GM19043 (cell line): Measurements from ENCODE around the gene LPO.
A peak's percentile ranks its signal among the peaks of the same experiment; 100 is the strongest.

Experiments
- ATAC-seq: cut with Tn5 transposase; IDR thresholded peaks from one replicate; pipeline ENCODE4 v1.9.1; 2021; ENCODE audit warnings: low read depth; ENCODE audit not compliant: unreplicated experiment

Gene LPO

DNA sequence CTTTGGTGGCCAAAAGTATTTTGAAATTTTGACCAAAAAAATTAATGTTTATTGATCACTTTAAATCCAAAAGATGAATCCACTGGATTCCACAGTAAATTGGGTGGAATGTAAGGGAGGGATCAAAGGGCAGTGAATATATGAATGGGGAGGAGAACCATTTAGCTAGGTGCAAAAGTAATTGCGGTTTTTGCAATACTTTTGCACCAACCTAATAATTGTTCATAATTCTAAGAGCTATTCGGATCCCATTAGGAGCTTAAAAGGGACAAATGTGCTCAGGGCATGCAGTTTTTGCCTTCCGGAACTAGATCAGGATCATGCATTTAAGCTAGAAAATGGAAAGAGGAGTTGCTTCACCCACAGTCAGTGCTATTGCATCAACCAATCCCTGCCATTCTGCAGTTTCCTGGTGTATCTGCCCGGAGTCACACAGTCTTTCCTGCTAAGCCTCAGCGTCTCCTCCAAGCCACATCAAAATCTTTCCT lies at the start of gene LPO:
Gene LPO, plus strand, starts transcription at position 438 of the 488 bp plus-strand sequence. CDS start 4,396 bp downstream, outside the sequence.
- ATAC-seq = no peak

DNA sequence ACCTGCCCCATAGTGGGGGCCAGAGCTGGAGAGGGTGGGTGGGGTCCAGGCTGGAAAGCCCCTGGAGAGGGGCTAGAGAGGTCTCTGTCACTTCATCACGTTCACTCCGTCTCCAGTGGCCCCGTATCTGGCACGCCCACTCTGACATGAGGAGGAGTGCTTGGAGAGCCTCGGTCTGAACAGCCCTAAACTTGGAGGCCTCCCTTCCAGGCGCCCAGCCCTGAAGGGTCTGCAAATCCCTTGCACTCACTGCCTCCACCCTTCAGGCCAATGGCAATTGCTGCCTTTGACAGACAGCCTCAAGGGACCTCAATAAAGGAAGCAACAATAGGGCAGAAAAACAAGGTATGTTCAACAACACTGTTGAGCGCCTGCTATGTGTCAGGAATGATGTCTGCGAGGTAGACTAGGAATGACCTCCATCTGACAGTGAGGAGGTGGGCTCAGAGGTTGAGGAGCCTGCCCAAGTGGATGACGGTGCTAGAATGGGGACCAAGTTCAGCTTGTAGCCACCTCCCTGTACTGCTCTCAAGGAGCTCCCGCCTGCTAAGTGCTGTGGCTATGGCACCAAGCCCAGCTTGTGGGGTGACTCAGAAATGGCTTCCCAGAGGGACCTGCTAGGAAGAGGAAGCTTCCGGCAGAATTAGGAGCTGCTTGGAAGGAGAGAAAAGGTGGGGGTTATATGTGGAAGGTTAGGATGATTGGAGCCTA lies 48.8 kb upstream of the LPO start:
- ATAC-seq = no peak

DNA sequence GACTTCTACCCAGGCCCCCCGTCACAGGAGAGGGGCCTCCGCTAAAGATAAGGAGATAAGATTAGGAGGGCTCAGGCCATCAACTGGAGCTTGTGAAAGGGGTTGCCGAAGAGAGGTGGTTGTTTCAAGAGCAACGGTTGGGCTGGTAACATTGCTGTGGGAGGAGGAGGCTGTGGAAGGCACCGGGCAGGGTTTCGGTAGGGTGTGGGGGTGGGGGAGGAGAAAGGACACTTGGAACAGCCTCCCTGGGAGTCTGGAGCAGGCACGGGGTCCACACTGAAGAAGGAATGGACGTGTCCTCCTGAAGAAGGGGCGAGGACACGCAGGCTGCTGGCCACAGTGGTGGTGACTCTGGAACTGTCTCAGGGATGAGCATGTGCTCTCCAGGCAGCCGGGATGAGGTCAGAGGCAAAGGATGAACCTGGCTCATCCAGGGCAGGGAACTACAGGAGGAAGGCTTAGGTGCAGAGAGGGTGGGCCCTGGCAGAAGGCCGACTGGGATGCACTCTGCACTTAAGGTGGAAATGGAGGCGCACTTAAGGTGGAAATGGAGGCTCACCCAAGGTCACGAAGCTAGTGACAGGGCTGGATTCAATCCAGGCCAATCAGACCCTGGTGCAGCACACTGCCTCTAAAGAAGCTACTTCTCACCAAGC lies 47.0 kb upstream of the LPO start:
- ATAC-seq = no peak

DNA sequence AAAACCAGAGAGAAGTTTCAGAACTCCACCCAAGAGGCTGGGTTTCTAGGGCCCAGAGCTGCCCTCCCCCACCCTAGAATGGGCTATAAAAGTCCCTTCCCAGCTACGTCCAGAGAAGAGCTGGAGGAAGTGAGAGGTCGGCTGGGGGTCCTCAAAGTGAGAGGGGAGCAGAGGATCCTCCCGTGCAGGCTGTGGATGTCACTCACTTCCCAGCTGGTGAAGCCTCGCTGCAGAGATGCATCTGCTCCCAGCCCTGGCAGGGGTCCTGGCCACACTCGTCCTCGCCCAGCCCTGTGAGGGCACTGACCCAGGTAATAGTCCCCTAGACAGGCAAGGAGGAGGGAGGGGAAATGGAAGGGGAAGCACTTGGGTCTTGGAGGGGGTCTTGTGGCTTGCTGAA lies 45.8 kb upstream of the LPO start, which contains the start of gene EPX:
Gene EPX, plus strand, starts transcription at position 115 of the 400 bp plus-strand sequence. Its CDS starts 121 bp downstream, at position 236.
- no peak for ATAC-seq

DNA sequence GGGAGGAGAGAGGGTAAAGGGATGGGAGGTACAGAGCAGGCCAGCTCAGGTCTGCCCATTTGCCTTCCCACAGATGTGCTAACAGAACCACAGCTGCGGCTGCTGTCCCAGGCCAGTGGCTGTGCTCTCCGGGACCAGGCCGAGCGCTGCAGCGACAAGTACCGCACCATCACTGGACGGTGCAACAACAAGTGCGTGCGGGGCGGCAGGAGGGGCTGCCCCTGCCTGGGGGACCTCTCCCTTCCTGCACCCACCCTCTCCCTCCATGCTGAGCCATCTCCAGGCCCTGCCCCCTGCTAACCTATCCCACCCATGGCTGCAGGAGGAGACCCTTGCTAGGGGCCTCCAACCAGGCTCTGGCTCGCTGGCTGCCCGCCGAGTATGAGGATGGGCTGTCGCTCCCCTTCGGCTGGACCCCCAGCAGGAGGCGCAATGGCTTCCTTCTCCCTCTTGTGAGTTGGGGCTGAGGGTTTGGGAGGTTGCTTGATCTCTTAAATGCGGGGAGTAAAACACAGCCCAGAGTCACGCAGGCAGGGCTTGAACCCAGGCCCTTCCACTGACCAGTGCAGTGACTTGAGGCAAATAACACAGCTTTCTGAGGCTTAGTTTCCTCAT lies 44.6 kb upstream of the LPO start:
- no peak for ATAC-seq

DNA sequence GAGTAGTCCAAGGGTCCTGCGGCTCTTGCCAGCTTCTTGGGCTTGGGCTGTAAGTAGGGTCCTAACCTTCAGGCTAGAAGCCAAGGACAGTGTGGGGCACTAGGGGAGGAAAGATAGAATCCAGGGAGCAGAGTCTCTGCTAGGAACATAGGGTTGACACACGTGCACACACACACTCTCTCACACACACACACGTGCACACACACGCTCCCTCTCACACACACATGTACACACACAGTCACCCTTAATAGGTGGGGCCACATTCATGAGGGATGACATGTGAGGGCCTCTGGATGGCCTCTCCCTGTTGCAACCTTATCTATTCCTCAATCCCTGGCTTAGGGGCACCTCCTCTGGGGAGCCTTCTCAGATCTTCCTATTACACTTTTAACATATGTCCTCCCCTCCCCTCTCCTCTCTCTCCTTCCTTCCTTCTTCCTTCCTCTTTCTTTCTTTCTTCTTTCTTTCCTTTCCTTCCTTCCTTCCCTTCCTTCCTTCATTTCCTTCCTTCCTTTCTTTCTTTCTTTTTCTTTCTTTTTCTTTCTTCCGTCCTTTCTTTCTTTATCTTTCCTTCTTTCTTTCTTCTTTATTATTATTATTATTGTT lies 42.8 kb upstream of the LPO start:
- ATAC-seq = no peak

DNA sequence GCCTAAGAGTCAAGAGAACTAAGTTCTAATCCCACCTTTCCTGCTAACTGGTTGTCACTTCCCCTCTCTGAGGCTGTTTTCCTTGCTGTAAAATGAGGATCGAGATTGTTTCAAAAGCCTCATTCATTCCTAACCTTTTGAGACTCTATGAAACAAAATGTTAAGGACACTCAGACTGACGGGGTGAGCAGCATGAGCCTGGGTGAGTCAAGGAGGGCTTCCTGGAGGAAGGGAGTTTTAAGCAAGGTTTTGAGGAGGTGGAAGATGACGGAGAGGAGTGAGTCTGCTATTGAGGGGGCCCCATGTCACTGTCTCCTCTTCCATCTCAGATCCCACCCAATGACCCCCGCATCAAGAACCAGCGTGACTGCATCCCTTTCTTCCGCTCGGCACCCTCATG lies 41.8 kb upstream of the LPO start:
- no peak for ATAC-seq

DNA sequence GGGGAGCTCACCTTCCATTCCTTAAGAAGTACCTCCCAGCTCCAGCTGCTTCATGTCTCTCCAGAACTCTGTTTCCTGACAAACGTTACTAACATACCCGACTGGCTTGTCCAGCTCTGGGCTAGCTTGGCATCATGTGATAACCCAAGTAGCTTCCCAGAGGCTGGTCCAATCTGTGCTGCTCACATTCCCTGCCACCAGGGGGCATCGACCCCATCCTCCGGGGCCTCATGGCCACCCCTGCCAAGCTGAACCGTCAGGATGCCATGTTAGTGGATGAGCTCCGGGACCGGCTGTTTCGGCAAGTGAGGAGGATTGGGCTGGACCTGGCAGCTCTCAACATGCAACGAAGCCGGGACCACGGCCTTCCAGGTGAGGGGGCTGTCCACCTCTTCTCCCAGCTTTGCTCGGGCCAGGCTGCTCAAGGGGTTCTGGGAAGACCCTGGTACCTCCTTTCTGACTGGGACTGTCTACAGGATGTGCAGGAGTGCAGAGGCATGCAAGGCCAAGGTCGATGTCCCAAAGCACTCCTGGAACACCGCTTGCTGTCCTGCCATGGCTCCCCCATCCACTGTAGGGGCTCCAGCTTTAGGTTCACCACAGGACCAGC lies 38.3 kb upstream of the LPO start:
- no peak for ATAC-seq

DNA sequence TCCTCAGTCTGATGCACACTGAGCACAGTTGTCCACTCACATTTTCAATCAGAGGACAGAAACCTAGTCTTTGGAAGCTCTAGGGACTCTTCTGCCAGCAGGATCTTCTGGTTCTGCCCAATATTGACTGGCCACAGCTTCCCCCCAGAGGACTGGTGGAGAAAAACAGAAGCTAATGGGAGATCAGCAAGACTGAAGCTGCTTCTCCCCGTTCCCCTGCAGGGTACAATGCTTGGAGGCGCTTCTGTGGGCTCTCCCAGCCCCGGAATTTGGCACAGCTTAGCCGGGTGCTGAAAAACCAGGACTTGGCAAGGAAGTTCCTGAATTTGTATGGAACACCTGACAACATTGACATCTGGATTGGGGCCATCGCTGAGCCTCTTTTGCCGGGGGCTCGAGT lies 35.5 kb upstream of the LPO start:
- no peak for ATAC-seq

DNA sequence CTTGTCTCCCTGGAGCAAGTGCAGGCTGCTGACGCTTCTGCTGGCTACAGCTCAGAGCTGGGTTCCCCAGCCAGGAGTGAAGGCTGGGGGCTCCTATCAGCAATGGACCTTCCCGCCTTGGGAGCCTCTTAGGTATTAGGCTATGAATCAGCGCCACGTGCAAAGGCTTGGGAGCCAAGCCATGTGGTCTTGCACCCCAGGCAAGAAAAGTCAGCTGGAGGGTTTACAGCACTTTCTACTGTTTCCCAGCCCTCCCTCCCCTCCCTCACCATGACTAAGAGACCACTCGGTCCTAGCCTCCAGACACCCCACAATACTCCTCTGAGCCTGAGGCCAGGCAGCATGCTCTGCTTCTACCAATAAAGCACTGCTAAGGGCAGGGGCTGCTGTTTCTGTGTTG lies 33.6 kb upstream of the LPO start:
- ATAC-seq = no peak

DNA sequence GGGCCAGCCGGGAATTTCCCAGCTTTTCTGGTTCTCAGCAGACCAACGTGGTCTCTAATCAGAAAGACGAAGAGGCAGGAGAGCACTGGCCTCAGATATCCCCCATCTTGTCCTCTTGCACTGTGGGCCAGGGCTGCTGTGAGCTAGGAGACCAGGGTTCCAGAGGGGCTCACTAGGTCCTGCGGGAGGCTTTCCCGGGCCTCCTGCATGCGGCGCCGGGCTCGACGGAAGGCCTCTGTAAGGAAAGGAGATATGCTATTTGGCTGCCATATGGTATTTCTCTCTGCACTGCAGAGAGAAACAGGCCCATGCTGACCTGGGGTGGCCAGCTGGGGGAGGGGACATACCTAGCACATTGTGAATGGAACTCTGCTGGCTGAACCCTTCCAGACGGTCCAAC lies 32.4 kb upstream of the LPO start:
- no peak for ATAC-seq

DNA sequence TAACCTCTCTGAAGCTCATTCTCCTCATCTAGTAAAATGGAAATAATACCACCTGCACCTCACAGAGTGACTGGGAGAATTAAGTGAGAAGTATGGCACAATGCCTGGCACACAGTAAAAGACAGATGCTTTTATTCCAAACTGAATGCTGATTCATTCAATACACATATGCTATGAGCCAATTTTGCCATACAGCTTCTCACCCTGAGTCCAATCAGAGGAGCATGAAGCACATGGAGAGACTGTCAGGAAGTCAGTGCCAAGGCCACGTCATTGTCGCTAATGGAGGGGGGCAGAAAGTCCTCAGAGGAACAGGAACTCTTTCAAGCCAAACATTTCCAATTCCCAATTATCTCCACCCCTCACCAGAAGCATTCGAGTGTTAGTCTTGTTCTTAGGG lies 30.9 kb upstream of the LPO start:
- ATAC-seq = no peak

DNA sequence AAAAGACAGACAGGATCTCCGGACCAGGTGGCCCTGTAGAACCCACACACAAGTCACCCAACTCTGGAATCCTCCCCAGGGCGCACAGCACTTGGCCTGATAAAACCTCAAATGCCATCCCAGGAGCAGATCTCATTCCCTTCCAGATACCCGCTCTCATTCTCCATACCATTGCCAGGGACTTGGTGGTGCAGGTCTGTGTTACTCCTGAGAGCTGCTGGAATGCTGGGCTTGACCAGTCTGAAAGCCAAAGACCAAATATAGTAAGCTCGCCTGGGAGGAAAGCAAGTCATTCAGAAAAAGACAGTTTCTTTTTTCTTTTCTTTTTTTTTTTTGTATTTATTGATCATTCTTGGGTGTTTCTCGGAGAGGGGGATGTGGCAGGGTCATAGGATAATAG lies 30.0 kb upstream of the LPO start:
- ATAC-seq = no peak

DNA sequence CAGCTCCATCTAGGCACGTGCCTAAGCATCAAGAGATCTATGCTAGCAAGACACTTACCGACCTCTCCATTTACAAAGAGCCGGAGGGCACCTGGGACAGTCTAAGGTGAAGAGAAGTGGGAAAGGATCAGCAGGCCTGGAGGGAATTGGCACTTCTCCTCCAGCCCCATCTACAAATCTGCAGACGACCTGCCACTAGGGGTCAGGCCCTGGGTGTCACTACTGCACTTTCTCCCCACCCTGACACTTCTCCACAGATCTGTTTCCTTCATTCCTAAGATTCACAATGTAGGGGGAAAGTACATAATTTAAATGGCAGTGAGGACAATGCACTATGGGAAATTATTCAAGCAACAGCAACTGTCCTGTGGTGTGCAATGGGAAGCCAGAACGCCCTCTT lies 27.5 kb upstream of the LPO start:
- ATAC-seq = no peak

DNA sequence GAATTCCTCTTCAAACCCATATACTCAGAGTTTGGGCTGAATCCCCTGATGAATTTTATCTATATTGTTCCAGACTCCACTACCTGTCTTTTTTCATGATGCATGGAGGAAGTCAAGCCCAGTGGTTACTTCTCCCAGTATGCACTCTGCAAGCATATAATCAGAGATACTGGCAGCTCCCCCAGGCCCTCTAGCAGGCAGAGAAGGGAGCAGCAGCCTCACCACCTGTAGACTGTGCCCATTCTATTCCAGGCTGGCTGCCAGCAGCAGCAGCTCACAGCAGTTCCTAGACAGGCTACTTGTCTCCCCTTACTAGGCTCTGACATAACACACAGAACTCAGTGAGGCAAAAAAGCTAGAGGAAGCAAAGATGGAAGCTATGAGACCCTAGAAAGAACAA lies 22.7 kb upstream of the LPO start:
- no peak for ATAC-seq

DNA sequence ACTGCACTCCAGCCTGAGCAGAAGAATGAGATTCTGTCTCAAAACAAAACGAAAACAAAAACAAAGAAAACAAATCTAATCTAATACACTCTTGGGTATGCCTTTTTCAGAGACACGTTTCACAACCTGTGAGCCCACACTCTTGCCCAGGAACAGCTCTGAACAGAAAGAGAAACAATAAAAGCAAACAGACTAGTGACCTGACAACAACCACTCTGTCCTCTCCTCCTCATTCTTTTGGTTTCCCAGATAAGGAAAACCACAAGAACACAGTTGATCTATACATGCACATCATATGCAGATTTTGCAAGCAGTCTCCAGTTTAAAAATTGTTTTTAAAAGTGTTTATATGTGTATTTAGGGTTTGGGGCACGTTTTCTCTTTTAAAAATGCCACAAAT lies 20.6 kb upstream of the LPO start:
- no peak for ATAC-seq

DNA sequence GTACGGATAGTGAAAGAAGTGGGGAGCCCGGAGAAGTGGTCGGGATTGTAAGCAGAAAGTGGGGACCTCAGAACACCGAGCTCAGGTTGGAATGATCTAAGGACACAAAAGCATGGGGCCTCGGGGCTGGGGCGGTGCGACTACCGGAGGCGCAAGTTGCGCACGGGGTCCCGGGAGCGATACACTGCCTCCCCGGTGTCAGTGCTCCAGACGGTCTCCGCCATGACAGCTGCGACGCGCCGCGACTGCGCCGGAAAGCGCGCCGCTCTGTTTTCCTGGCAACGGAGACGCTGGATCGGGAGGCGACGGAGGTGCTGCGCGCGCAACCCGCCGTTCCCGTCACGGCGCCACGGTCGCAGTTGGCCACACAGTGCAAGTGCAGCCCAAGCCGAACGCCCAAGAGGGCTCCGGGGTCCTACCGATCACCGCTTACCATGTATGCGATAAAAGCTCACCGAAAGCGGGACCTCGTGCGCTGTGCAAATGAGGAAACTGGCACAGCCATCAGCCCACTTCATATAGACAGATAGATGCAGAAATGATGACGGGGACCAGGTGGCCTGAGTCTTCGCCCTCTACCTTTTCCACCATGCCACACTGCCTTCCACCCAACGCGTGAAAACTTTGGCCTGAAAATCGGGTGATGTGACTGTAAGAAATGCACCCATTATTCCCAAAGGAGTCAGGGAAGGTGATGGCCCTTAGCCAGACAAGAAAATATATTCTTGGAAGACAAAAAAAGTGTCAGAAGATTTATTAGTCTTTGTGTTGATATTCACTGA lies 19.2 kb upstream of the LPO start, which contains the start of gene MKS1:
Gene MKS1, minus strand, starts transcription at position 249 of the 782 bp plus-strand sequence. Its CDS starts 25 bp downstream, at position 224.
- ATAC-seq = peak; percentile 87

DNA sequence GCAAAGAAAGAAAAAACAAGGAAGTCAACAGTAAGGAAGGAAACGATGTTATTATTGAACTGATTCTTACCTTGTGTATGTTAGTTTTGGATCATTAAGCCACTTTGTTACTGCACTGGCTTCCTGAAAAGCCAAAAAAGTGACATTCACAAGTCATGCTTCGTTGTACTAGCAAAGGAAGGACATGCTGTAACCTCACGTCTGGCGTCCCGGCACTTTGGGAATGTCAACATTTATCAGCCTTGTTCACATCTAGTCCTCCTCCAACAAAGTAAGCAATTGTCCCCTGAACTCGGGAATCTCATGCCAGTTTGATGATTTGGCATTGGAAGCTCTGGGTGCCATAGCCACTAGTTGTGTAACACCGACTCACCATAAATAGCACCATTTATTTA lies 18.6 kb upstream of the LPO start:
- ATAC-seq = no peak

DNA sequence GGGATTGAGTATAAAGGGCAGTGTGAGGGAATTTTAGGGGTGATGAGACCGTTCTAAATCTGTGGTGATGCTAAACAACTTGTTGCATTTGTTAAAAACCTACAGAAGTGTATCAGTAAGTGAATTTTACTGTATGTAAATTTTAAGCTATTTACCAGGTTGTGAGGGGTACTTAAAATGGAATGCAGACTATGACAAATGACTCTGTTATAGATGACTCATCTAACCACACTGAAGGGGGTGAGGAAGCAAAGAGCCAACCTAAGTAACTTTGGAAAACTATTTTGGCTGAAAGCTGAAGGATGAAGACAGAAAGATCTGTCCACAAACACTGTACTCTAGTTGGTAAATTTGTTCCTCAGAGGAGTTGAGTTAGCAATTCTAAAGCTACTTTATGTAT lies 14.1 kb upstream of the LPO start:
- no peak for ATAC-seq

DNA sequence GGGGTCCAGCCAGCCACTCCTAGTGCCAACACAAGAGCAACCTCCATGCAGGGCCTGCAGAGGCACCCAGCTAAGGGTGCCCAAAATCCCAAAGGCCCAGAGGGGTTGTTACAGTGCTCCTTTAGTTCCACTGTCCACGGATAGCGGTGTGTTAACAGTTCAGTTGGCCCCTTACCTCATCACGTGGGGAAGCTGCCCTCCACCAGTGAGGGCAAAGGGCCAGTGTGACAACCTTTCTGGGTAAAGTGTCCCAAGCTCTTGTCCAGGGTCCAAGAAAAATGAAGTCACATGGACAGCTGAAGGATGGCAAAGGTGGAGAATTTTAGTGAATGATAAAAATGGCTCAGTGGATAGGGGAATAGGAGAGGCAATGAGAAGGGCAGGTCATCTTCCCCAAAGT lies 10.7 kb upstream of the LPO start:
- no peak for ATAC-seq
